ENCODE measurements around the gene RPS6KL1. TPM values are rescaled to one million over a fixed set of nuclear protein-coding genes. Genes with fewer than 3 reads are reported as not detected.
A peak's percentile ranks its signal among the peaks of the same experiment; 100 is the strongest.

RPS6KL1 gene
- total RNA-seq, 2 experiments from 2014 or later: 12.5 to 12.7 TPM

DNA sequence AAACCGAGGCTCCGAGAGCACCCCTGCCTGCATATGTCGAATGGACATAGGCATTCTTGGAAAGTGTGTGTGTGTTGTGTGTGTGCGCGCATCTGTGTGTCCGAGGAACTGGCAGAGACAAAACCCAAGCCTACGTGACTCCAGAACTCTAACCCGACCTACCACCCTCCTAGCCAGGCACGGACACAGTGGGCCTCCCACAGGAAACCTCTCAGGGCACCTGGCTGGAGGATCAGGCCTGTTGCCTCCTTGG lies 32.9 kb upstream of the RPS6KL1 start:
- no peak overlapping the region for H3K27ac ChIP-seq (ENCODE audit: low read depth in 1 of 2, low read length in 2 of 2)
- Mint-ChIP-seq H3K4me1 (ENCODE audit: low read depth) (no peaks in the 10 kb centered on the region), H3K9me3 (no peaks in the 10 kb centered on the region), H3K4me3 (peak overlapping the region; percentile 54), H3K27me3 (peaks cover 13% of the 10 kb centered on the region), H3K36me3 (ENCODE audit: low read depth) (no peaks in the 10 kb centered on the region), H3K27ac (no peak overlapping the region)
- intact Hi-C loops (cut with DNase I, micrococcal nuclease): no loop called here
- no peaks in the 10 kb centered on the region for H3K36me3 ChIP-seq (ENCODE audit: insufficient read depth, low read length)
- no peak overlapping the region for H3K4me3 ChIP-seq (ENCODE audit: low read length)
- no peak for DNase-seq
- H3K9me3 ChIP-seq (ENCODE audit: control insufficient read depth in 1 of 2, insufficient read depth in 1 of 2, low read length in 2 of 2): peaks cover 0 to 5% of the 10 kb centered on the region in 2 experiments
- peaks cover 15% of the 10 kb centered on the region for H3K4me1 ChIP-seq (ENCODE audit: insufficient read depth, low read length)
- TF ChIP-seq CTCF (IDR thresholded peaks at IDR 0.05): no peak
- POLR2A ChIA-PET: no interaction called here
- ATAC-seq (ENCODE audit: poor library complexity): no peak
- CTCF ChIA-PET: no interaction called here
- H3K27me3 ChIP-seq (ENCODE audit: control insufficient read depth in 1 of 2, insufficient read depth in 2 of 2, low read length in 2 of 2): peaks cover 8 to 21% of the 10 kb centered on the region in 2 experiments

DNA sequence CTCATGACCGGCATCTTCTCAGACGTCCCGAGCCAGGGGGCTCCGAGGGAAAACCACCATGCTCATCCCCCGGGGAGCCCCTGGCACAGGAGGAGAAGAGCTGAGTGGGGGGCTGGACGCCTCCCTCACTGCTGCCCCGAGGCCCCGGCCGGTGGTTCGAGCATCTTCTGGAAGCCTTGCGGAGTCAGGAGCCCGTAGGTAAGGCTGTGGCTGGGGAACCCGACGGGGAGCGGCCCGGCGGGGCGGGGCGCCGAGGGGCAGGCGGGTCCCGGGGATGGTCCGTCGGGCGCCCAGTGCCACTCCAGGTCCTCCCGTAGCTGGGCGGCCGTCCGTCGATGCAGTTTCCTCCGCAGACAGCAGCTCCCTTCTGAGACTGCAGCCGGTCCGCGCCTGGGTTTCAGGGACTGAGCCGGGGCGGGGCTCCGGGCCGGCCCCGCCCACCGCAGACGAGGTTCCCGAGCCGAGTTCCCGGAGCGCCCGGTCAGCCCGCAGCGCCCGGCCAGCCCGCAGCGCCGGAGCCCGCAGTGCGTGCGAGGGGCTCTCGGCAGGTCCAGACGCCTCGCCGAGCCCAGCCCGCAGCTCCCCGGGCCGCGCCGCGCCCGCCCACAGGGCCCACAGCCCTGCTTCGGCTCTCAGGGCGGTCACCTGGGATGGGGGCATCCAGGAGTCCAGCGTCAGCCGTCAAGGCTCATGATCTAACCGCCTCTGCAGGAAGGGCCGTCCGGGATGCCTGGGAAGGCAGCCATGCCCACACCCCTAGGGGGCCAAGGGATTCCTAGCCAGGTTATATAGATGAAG lies 32.4 kb upstream of the RPS6KL1 start, which contains the start of gene PGF:
TSS of gene PGF (minus strand) at position 369 of the 798 bp plus-strand sequence. CDS start at position 14, 355 bp downstream.
- POLR2A ChIA-PET: interaction anchor here (0.7 kb wide), 1 partner anchor 13 kb away, joined by 4 read pairs; no protein-coding TSS in a partner anchor
- no peak for TF ChIP-seq CTCF (IDR thresholded peaks at IDR 0.05)
- intact Hi-C loops (cut with DNase I, micrococcal nuclease): no loop called here

DNA sequence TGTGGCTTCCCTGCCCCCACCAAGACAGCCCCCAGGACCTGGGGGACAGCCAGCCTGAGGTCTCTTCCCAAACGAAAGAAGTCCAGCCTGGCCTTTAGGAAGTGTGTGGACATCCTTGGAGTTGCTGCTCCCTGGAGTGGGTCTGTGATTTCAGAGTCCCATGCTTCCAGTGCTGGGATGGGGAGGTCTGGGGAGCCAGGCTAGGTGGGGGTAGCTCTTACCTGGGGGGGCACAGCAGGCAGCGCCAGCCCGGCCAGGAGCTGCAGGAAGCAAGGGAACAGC lies 31.8 kb upstream of the RPS6KL1 start:
- ATAC-seq (ENCODE audit: poor library complexity): peak; percentile 32
- H3K27me3 ChIP-seq (ENCODE audit: control insufficient read depth in 1 of 2, insufficient read depth in 2 of 2, low read length in 2 of 2): peaks cover 8 to 21% of the 10 kb centered on the region in 2 experiments
- ChIA-PET CTCF (interaction anchor here (0.6 kb wide), 1 partner anchor 9 kb away, joined by 3 read pairs; no protein-coding TSS in a partner anchor), POLR2A (interaction anchor here (0.7 kb wide), 1 partner anchor 13 kb away, joined by 4 read pairs; no protein-coding TSS in a partner anchor)
- Mint-ChIP-seq H3K36me3 (ENCODE audit: low read depth) (no peaks in the 10 kb centered on the region), H3K27me3 (peaks cover 18% of the 10 kb centered on the region), H3K27ac (no peak overlapping the region), H3K9me3 (no peaks in the 10 kb centered on the region), H3K4me3 (no peak overlapping the region), H3K4me1 (ENCODE audit: low read depth) (no peaks in the 10 kb centered on the region)
- no peak for DNase-seq
- H3K36me3 ChIP-seq (ENCODE audit: insufficient read depth, low read length): no peaks in the 10 kb centered on the region
- intact Hi-C loops (cut with DNase I, micrococcal nuclease): no loop called here
- H3K4me3 ChIP-seq (ENCODE audit: low read length): peak overlapping the region; percentile 44
- H3K9me3 ChIP-seq (ENCODE audit: control insufficient read depth in 1 of 2, insufficient read depth in 1 of 2, low read length in 2 of 2): peaks cover 0 to 5% of the 10 kb centered on the region in 2 experiments
- peaks cover 15% of the 10 kb centered on the region for H3K4me1 ChIP-seq (ENCODE audit: insufficient read depth, low read length)
- TF ChIP-seq CTCF (IDR thresholded peaks at IDR 0.05): no peak
- H3K27ac ChIP-seq (ENCODE audit: low read depth in 1 of 2, low read length in 2 of 2): no peak overlapping the region

More for the DNA sequence above, 32.4 kb upstream of the RPS6KL1 start, which contains the start of gene PGF:
- no peaks in the 10 kb centered on the region for H3K9me3 Mint-ChIP-seq
- Histone ChIP-seq H3K27me3 (ENCODE audit: control insufficient read depth in 1 of 2, insufficient read depth in 2 of 2, low read length in 2 of 2) (peaks cover 8 to 21% of the 10 kb centered on the region in 2 experiments), H3K4me1 (ENCODE audit: insufficient read depth, low read length) (peaks cover 15% of the 10 kb centered on the region), H3K27ac (ENCODE audit: low read depth in 1 of 2, low read length in 2 of 2) (no peak within 1 kb of the TSS), H3K36me3 (ENCODE audit: insufficient read depth, low read length) (no peaks in the 10 kb centered on the region), H3K9me3 (ENCODE audit: control insufficient read depth in 1 of 2, insufficient read depth in 1 of 2, low read length in 2 of 2) (peaks cover 0 to 5% of the 10 kb centered on the region in 2 experiments), H3K4me3 (ENCODE audit: low read length) (peak within 1 kb of the TSS; percentile 44)
- peak in 9 of 14 experiments; percentile 10 to 63 (median 29) for DNase-seq
- ATAC-seq (ENCODE audit: poor library complexity): peak; percentile 61
- H3K4me1 Mint-ChIP-seq (ENCODE audit: low read depth): no peaks in the 10 kb centered on the region
- peak within 1 kb of the TSS; percentile 54 for H3K4me3 Mint-ChIP-seq
- no peak within 1 kb of the TSS for H3K27ac Mint-ChIP-seq
- no peaks in the 10 kb centered on the region for H3K36me3 Mint-ChIP-seq (ENCODE audit: low read depth)
- H3K27me3 Mint-ChIP-seq: peaks cover 14% of the 10 kb centered on the region
- CTCF ChIA-PET: interaction anchor here (0.6 kb wide), 1 partner anchor 9 kb away, joined by 3 read pairs; no protein-coding TSS in a partner anchor
